Measurements from ENCODE around the gene SMURF2. TPM values are rescaled to one million over a fixed set of nuclear protein-coding genes. Genes with fewer than 3 reads are reported as not detected.
"Not testable (repeated sequence)": the region's sequence is repeated elsewhere in the genome, so short reads cannot be mapped to it uniquely, and the experiment has no call there.

Gene SMURF2
- total RNA-seq, 1 donor from 2014 or later = 26.6 TPM

GRCh38 chr17:64661726-64661975 lies 456 bp downstream of the SMURF2 start:
- no peak for TF ChIP-seq CTCF (conservative IDR thresholded peaks at IDR 0.05)
- peaks cover 20% of the 10 kb centered on the region for H3K4me1 Mint-ChIP-seq (ENCODE audit: unreplicated experiment)
- H3K9me3 Mint-ChIP-seq = no peaks in the 10 kb centered on the region
- DNase-seq (ENCODE audit: extremely low spot score, unreplicated experiment) = no peak
- H3K27ac Mint-ChIP-seq = peak overlapping the region; percentile 90
- peaks cover 4% of the 10 kb centered on the region for H3K36me3 Mint-ChIP-seq
- H3K27me3 Mint-ChIP-seq = no peaks in the 10 kb centered on the region
- peak overlapping the region; percentile 99 for H3K4me3 Mint-ChIP-seq

- DNase-seq (ENCODE audit: extremely low spot score, unreplicated experiment); H3K36me3 Mint-ChIP-seq; H3K27me3 Mint-ChIP-seq; H3K9me3 Mint-ChIP-seq: not testable (repeated sequence)
- H3K27ac Mint-ChIP-seq = peak overlapping the region; percentile 90
- peaks cover 20% of the 10 kb centered on the region for H3K4me1 Mint-ChIP-seq (ENCODE audit: unreplicated experiment)
- H3K4me3 Mint-ChIP-seq = peak overlapping the region; percentile 99
Observed at GRCh38 chr17:64660978-64661725, 955 bp downstream of the SMURF2 start.

- Mint-ChIP-seq H3K4me3 (peak overlapping the region; percentile 99), H3K27ac (peak overlapping the region; percentile 90), H3K4me1 (ENCODE audit: unreplicated experiment) (peaks cover 20% of the 10 kb centered on the region)
- not testable (repeated sequence) for H3K9me3 Mint-ChIP-seq; H3K36me3 Mint-ChIP-seq; DNase-seq (ENCODE audit: extremely low spot score, unreplicated experiment); H3K27me3 Mint-ChIP-seq
Observed at GRCh38 chr17:64660195-64660977, 1.7 kb downstream of the SMURF2 start.

GRCh38 chr17:64658931-64659330 lies 3.2 kb downstream of the SMURF2 start:
- peak overlapping the region; percentile 0 for H3K4me3 Mint-ChIP-seq
- no peak for TF ChIP-seq CTCF (conservative IDR thresholded peaks at IDR 0.05)
- H3K36me3 Mint-ChIP-seq = peaks cover 5% of the 10 kb centered on the region
- no peaks in the 10 kb centered on the region for H3K9me3 Mint-ChIP-seq
- H3K27ac Mint-ChIP-seq = no peak overlapping the region
- no peaks in the 10 kb centered on the region for H3K27me3 Mint-ChIP-seq
- DNase-seq (ENCODE audit: extremely low spot score, unreplicated experiment) = no peak
- H3K4me1 Mint-ChIP-seq (ENCODE audit: unreplicated experiment) = peaks cover 20% of the 10 kb centered on the region

GRCh38 chr17:64657610-64658125 lies 4.4 kb downstream of the SMURF2 start:
- H3K9me3 Mint-ChIP-seq = no peaks in the 10 kb centered on the region
- H3K27me3 Mint-ChIP-seq = no peaks in the 10 kb centered on the region
- no peak for TF ChIP-seq CTCF (conservative IDR thresholded peaks at IDR 0.05)
- H3K4me1 Mint-ChIP-seq (ENCODE audit: unreplicated experiment) = peaks cover 18% of the 10 kb centered on the region
- DNase-seq (ENCODE audit: extremely low spot score, unreplicated experiment) = no peak
- peaks cover 5% of the 10 kb centered on the region for H3K36me3 Mint-ChIP-seq
- no peak overlapping the region for H3K27ac Mint-ChIP-seq
- H3K4me3 Mint-ChIP-seq = no peak overlapping the region

GRCh38 chr17:64655704-64656103 lies 6.4 kb downstream of the SMURF2 start:
- Mint-ChIP-seq H3K9me3 (no peaks in the 10 kb centered on the region), H3K4me1 (ENCODE audit: unreplicated experiment) (peaks cover 16% of the 10 kb centered on the region), H3K36me3 (peaks cover 5% of the 10 kb centered on the region), H3K27ac (no peak overlapping the region), H3K27me3 (no peaks in the 10 kb centered on the region), H3K4me3 (no peak overlapping the region)
- no peak for DNase-seq (ENCODE audit: extremely low spot score, unreplicated experiment)
- TF ChIP-seq CTCF (conservative IDR thresholded peaks at IDR 0.05) = no peak
